ENCODE data around the gene MEA1. TPM values are rescaled to one million over a fixed set of nuclear protein-coding genes. Genes with fewer than 3 reads are reported as not detected.

Gene MEA1
- total RNA-seq, 2 experiments from 2014 or later: 67.9 to 70.7 TPM

GRCh38 chr6:43055966-43056365, 42.2 kb upstream of the MEA1 start:
- Histone ChIP-seq H4K20me1 (ENCODE audit: insufficient read depth, low read length) (no peaks in the 10 kb centered on the region), H3K27ac (ENCODE audit: low read depth, low read length, poor library complexity, severe bottlenecking) (no peak overlapping the region), H3K9me3 (ENCODE audit: low read length) (no peaks in the 10 kb centered on the region), H3K4me1 (ENCODE audit: insufficient read depth, low read length, poor library complexity, severe bottlenecking) (peaks cover 38% of the 10 kb centered on the region), H3K79me2 (ENCODE audit: insufficient read depth, low read depth, low read length) (peaks cover 17% of the 10 kb centered on the region), H2AFZ (ENCODE audit: low read length) (no peak overlapping the region), H3K36me3 (ENCODE audit: insufficient read depth, low read length) (peaks cover 11% of the 10 kb centered on the region), H3K4me3 (ENCODE audit: low read depth, low read length, poor library complexity, severe bottlenecking) (no peak overlapping the region), H3K9me2 (ENCODE audit: insufficient read depth, low read length) (no peaks in the 10 kb centered on the region), H3K4me2 (ENCODE audit: low read length) (no peak overlapping the region)
- ChIA-PET CTCF (ENCODE audit: unreplicated experiment) (no interaction called here), POLR2A (no interaction called here)
- no peak for DNase-seq (ENCODE audit: low spot score)
- intact Hi-C loops (cut with micrococcal nuclease; ENCODE audit: unreplicated experiment): no loop called here
- BruUV-seq (replicated peaks): no TSS peak
- TF ChIP-seq EZH2phosphoT487 (IDR thresholded peaks at IDR 0.05; ENCODE audit: borderline replicate concordance, low read depth, low read length): no peak
- TF ChIP-seq, protein P1, sequence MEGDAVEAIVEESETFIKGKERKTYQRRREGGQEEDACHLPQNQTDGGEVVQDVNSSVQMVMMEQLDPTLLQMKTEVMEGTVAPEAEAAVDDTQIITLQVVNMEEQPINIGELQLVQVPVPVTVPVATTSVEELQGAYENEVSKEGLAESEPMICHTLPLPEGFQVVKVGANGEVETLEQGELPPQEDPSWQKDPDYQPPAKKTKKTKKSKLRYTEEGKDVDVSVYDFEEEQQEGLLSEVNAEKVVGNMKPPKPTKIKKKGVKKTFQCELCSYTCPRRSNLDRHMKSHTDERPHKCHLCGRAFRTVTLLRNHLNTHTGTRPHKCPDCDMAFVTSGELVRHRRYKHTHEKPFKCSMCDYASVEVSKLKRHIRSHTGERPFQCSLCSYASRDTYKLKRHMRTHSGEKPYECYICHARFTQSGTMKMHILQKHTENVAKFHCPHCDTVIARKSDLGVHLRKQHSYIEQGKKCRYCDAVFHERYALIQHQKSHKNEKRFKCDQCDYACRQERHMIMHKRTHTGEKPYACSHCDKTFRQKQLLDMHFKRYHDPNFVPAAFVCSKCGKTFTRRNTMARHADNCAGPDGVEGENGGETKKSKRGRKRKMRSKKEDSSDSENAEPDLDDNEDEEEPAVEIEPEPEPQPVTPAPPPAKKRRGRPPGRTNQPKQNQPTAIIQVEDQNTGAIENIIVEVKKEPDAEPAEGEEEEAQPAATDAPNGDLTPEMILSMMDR (conservative IDR thresholded peaks at IDR 0.05; ENCODE audit: low read length): no peak

GRCh38 chr6:43054206-43054943, 40.6 kb upstream of the MEA1 start:
- no peak for DNase-seq (ENCODE audit: low spot score)
- no peaks in the 10 kb centered on the region for H3K9me3 ChIP-seq (ENCODE audit: low read length)
- ChIA-PET POLR2A (interaction anchor here (0.6 to 2.4 kb wide), 8 partner anchors 9 to 125 kb away, joined by 3 to 6 read pairs (median 5); partner anchors contain the start of genes CNPY3, KLHDC3, MEA1 and PPP2R5D), CTCF (ENCODE audit: unreplicated experiment) (interaction anchor here (0.6 kb wide), 1 partner anchor 10 kb away, joined by 3 read pairs; no protein-coding TSS in a partner anchor)
- H3K27ac ChIP-seq (ENCODE audit: low read depth, low read length, poor library complexity, severe bottlenecking): peak overlapping the region; percentile 37
- H3K79me2 ChIP-seq (ENCODE audit: insufficient read depth, low read depth, low read length): peaks cover 17% of the 10 kb centered on the region
- H3K4me3 ChIP-seq (ENCODE audit: low read depth, low read length, poor library complexity, severe bottlenecking): peak overlapping the region; percentile 77
- peak overlapping the region; percentile 92 for H3K4me2 ChIP-seq (ENCODE audit: low read length)
- H3K4me1 ChIP-seq (ENCODE audit: insufficient read depth, low read length, poor library complexity, severe bottlenecking): peaks cover 32% of the 10 kb centered on the region
- intact Hi-C loops (cut with micrococcal nuclease; ENCODE audit: unreplicated experiment): no loop called here
- no peak for TF ChIP-seq EZH2phosphoT487 (IDR thresholded peaks at IDR 0.05; ENCODE audit: borderline replicate concordance, low read depth, low read length)
- TF ChIP-seq, protein P1 (conservative IDR thresholded peaks at IDR 0.05; ENCODE audit: low read length): no peak
- H3K36me3 ChIP-seq (ENCODE audit: insufficient read depth, low read length): peaks cover 17% of the 10 kb centered on the region
- peak overlapping the region; percentile 58; the same call in 1 of the 2 replicates for H2AFZ ChIP-seq (ENCODE audit: low read length)
- no peaks in the 10 kb centered on the region for H3K9me2 ChIP-seq (ENCODE audit: insufficient read depth, low read length)
- BruUV-seq (replicated peaks): no TSS peak
- no peaks in the 10 kb centered on the region for H4K20me1 ChIP-seq (ENCODE audit: insufficient read depth, low read length)

Data from OCI-LY7 (cell line).